B cell (primary cell): Measurements from ENCODE around the gene ARHGAP30. TPM values are rescaled to one million over a fixed set of nuclear protein-coding genes. Genes with fewer than 3 reads are reported as not detected.

Source experiments
- ATAC-seq: fragments of 200-7000 bp; cut with Tn5 transposase; one replicate; pipeline ENCODE4 v1.10.0; 2021; ENCODE audit warnings: low read depth, mild to moderate bottlenecking, moderate number of reproducible peaks, moderate library complexity
- CTCF ChIA-PET: fragments of 350-600 bp; sonication (Branson Sonifier 250); formaldehyde crosslinking; loops from one replicate; lab custom pipeline; 2021; ENCODE audit warnings: antibody characterized with exemption, inconsistent platforms; lab: Charles Lee
- POLR2A ChIA-PET: fragments of 350-600 bp; sonication (Branson Sonifier 250); formaldehyde crosslinking; loops from one replicate; lab custom pipeline; 2021; ENCODE audit warnings: antibody characterized with exemption; lab: Charles Lee
- DNase-seq: peaks from one replicate; pipeline ENCODE4 v3.0.0; 2013
- H2AFZ ChIP-seq: 2 replicates; pipeline ENCODE4 v1.6.1; 2012; ENCODE audit warnings: mild to moderate bottlenecking, low read depth, low read length; ENCODE audit not compliant: insufficient read depth, poor library complexity, severe bottlenecking
- H3K27ac ChIP-seq, 2 donors: 1 replicate in 1 of 2; 2 replicates in 1 of 2; pipeline ENCODE4 v1.5.1; 2012 to 2013; ENCODE audit warnings: low read length in 2 of 2, mild to moderate bottlenecking in 2 of 2, moderate library complexity in 1 of 2
- H3K27me3 ChIP-seq, 4 experiments: fragments of 200-600 bp in 1 of 4; sonication (generic) in 1 of 4; replicated peaks in 1 of 4; 1 replicate in 2 of 4; 2 replicates in 2 of 4; pipeline versions ENCODE4 v1.6.1 to v1.7.0; 2013 to 2016; ENCODE audit warnings: low read length in 3 of 4, mild to moderate bottlenecking in 2 of 4, mixed read lengths in 1 of 4, moderate library complexity in 1 of 4; ENCODE audit not compliant: insufficient read depth in 4 of 4, control insufficient read depth in 3 of 4; ENCODE audit errors: control extremely low read depth in 1 of 4
- H3K36me3 ChIP-seq, 2 experiments: replicated peaks in 1 of 2; 1 replicate in 1 of 2; 2 replicates in 1 of 2; pipeline versions ENCODE4 v1.6.1 to v1.7.1; 2013; ENCODE audit warnings: low read length in 1 of 2; ENCODE audit not compliant: insufficient read depth in 2 of 2, control insufficient read depth in 1 of 2; ENCODE audit errors: control extremely low read depth in 1 of 2, extremely low read depth in 1 of 2
- H3K4me1 ChIP-seq, 2 donors: fragments of 200-600 bp in 1 of 2; sonication (generic) in 1 of 2; 1 replicate in 1 of 2; 2 replicates in 1 of 2; pipeline versions ENCODE4 v1.5.1 to v1.6.1; 2013 to 2017; ENCODE audit warnings: low read length in 2 of 2; ENCODE audit not compliant: control insufficient read depth in 2 of 2, insufficient read depth in 2 of 2
- H3K4me2 ChIP-seq: replicated peaks from 2 replicates; pipeline ENCODE3; 2012; ENCODE audit warnings: mild to moderate bottlenecking, low read depth, low read length; ENCODE audit not compliant: poor library complexity, severe bottlenecking
- H3K4me3 ChIP-seq, 5 experiments: fragments of 200-600 bp in 1 of 5; sonication (generic) in 1 of 5; 1 replicate in 3 of 5; 2 replicates in 2 of 5; pipeline versions ENCODE4 v1.5.1 to v1.7.0; 2011 to 2016; ENCODE audit warnings: low read length in 4 of 5, mild to moderate bottlenecking in 4 of 5, low read depth in 2 of 5, control low read depth in 1 of 5, moderate library complexity in 1 of 5; ENCODE audit not compliant: insufficient read depth in 1 of 5; ENCODE audit errors: control extremely low read depth in 1 of 5, extremely low read depth in 1 of 5
- H3K79me2 ChIP-seq: fragments of 200-600 bp; sonication (generic); one replicate; pipeline ENCODE4 v1.6.0; 2016; ENCODE audit warnings: low read length; ENCODE audit not compliant: control insufficient read depth, insufficient read depth
- H3K9ac ChIP-seq: fragments of 200-600 bp; sonication (generic); 2 replicates; pipeline ENCODE4 v1.6.1; 2017; ENCODE audit warnings: mild to moderate bottlenecking, low read length, moderate library complexity
- H3K9me3 ChIP-seq, 3 donors: one replicate each; pipeline versions ENCODE4 v1.6.1 to v1.7.1; 2013; ENCODE audit warnings: low read length in 2 of 3; ENCODE audit not compliant: control insufficient read depth in 2 of 3, insufficient read depth in 1 of 3; ENCODE audit errors: control extremely low read depth in 1 of 3
- H4K20me1 ChIP-seq: 2 replicates; pipeline ENCODE4 v1.6.0; 2012; ENCODE audit warnings: mild to moderate bottlenecking, low read length; ENCODE audit not compliant: insufficient read depth, control insufficient read depth, poor library complexity, severe bottlenecking
- H3K27ac Mint-ChIP-seq: one replicate; pipeline ENCODE4 v1.8.0; 2021; ENCODE audit warnings: mixed read lengths
- H3K27me3 Mint-ChIP-seq: one replicate; pipeline ENCODE4 v1.8.0; 2021; ENCODE audit warnings: mixed read lengths
- H3K4me1 Mint-ChIP-seq: one replicate; pipeline ENCODE4 v1.8.0; 2021; ENCODE audit warnings: mixed read lengths
- H3K4me3 Mint-ChIP-seq: one replicate; pipeline ENCODE4 v1.8.0; 2021; ENCODE audit warnings: mixed read lengths
- H3K9me3 Mint-ChIP-seq: one replicate; pipeline ENCODE4 v1.8.0; 2022; ENCODE audit warnings: mixed read lengths; ENCODE audit not compliant: insufficient read depth
- CTCF ChIP-seq: fragments of 200-600 bp; IDR thresholded peaks from one replicate; pipeline ENCODE4 v1.8.0; 2022; ENCODE audit warnings: antibody characterized with exemption, mild to moderate bottlenecking
- EZH2 ChIP-seq: IDR thresholded peaks from 2 replicates; pipeline ENCODE4 v1.6.1; 2012; ENCODE audit warnings: borderline replicate concordance, low read depth, mild to moderate bottlenecking, moderate library complexity, low read length; ENCODE audit not compliant: insufficient read depth, poor library complexity, severe bottlenecking
- WGBS: methylation state at CpG from one replicate; pipeline ENCODE4 v1.1.5; 2013; ENCODE audit warnings: missing lambda C conversion rate; ENCODE audit not compliant: insufficient coverage; 5-methylcytosine and 5-hydroxymethylcytosine counted together
- intact Hi-C: fragments of 100-400 bp; cut with micrococcal nuclease; formaldehyde crosslinking; loops from one replicate; pipeline ENCODE4 v1.10.0; 2022
- polyA plus RNA-seq: library from polyadenylated mRNA; depleted of rRNA; stranded (reverse); fragments of >200 nt; gene quantifications from 2 replicates; pipeline ENCODE4 v1.2.3, GENCODE V29; 2012
- total RNA-seq, 2 donors: library from RNA; stranded (reverse); fragments of 120-200 nt in 1 of 2; gene quantifications; 1 replicate in 1 of 2; 2 replicates in 1 of 2; pipeline versions ENCODE4 v1.2.3 to v1.2.4, GENCODE V29; 2013 to 2022

The ARHGAP30 gene
- total and polyA plus RNA-seq, 2 donors (not counting 1 experiment from before 2014, with no cell fraction given) = 122 to 146 TPM

DNA sequence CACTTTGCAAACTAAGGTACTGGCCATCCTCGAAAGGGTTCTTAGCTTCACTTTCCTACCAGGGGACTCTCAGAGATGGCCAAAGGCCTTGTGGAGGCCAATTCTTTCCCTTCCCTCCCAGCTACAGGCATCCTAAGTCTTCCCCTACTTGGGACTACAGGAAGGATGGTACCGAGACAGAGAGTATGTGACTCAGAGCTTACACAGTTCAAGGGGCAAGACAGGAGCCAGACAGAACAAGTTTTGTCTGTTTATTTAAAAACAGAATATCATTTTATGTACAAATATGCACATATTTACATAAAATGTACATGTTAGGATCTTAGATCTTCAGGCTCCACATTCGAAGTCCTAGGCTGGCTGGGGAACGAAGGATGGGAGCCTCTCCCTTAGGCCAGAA is 1.1 kb upstream of the ARHGAP30 start:
- DNase-seq (no peak), ATAC-seq (no peak)
- ChIA-PET CTCF (interaction anchor here (0.8 to 8.9 kb wide), 23 partner anchors 8 to 315 kb away, joined by 3 to 142 read pairs (median 5); partner anchors contain the start of genes DEDD, F11R, ITLN2 and KLHDC9), POLR2A (interaction anchor here (0.6 to 6.8 kb wide), 5 partner anchors 25 to 81 kb away, joined by 3 to 108 read pairs (median 3); partner anchors contain the start of genes KLHDC9 and USF1)
- H3K4me2 ChIP-seq = no peak overlapping the region
- H2AFZ ChIP-seq = no peak overlapping the region
- Mint-ChIP-seq H3K27me3 (no peaks in the 10 kb centered on the region), H3K4me3 (no peak overlapping the region), H3K4me1 (peaks cover 44% of the 10 kb centered on the region), H3K9me3 (no peaks in the 10 kb centered on the region), H3K27ac (peak overlapping the region; percentile 83)
- peaks cover 64% of the 10 kb centered on the region for H3K79me2 ChIP-seq
- peaks cover 17% of the 10 kb centered on the region for H4K20me1 ChIP-seq
- H3K36me3 ChIP-seq = peaks cover 0 to 8% of the 10 kb centered on the region in 2 experiments
- intact Hi-C loops = no loop called here
- no peaks in the 10 kb centered on the region for H3K9me3 ChIP-seq
- no peak overlapping the region for H3K9ac ChIP-seq
- WGBS = no CpG with 5 or more reads among the region's 4 CpGs
- no peak overlapping the region for H3K4me3 ChIP-seq
- TF ChIP-seq CTCF = no peak
- no peak for TF ChIP-seq EZH2
- H3K27ac ChIP-seq = peak overlapping the region; percentile 95 to 96
- no peaks in the 10 kb centered on the region for H3K27me3 ChIP-seq
- peaks cover 30 to 46% of the 10 kb centered on the region in 2 donors for H3K4me1 ChIP-seq

- ChIA-PET CTCF (interaction anchor here (0.8 to 8.9 kb wide), 16 partner anchors 10 to 317 kb away, joined by 3 to 142 read pairs (median 5); partner anchors contain the start of genes DEDD, KLHDC9, TOMM40L and TSTD1), POLR2A (interaction anchor here (0.6 to 6.8 kb wide), 11 partner anchors 18 to 112 kb away, joined by 3 to 108 read pairs (median 7); partner anchors contain the start of genes DEDD, KLHDC9, TSTD1 and UFC1)
- Histone ChIP-seq H3K4me3 (peak overlapping the region; percentile 76 to 97 (median 91)), H3K27me3 (no peaks in the 10 kb centered on the region), H3K79me2 (peaks cover 78% of the 10 kb centered on the region), H3K9me3 (no peaks in the 10 kb centered on the region), H3K27ac (peak overlapping the region; percentile 95 to 96), H2AFZ (peak overlapping the region; percentile 65), H3K4me2 (peak overlapping the region; percentile 97), H3K36me3 (peaks cover 2 to 8% of the 10 kb centered on the region in 2 experiments), H3K4me1 (peaks cover 40 to 58% of the 10 kb centered on the region in 2 donors), H3K9ac (peak overlapping the region; percentile 92), H4K20me1 (peaks cover 29% of the 10 kb centered on the region)
- 0% methylated on average over 9 of the region's 9 CpGs for WGBS
- DNase-seq (no peak), ATAC-seq (no peak)
- no peaks in the 10 kb centered on the region for H3K9me3 Mint-ChIP-seq
- intact Hi-C loops = loop anchor here (1.0 to 5.0 kb wide), 3 partner anchors 29 to 84 kb away; partner anchors contain the start of genes DEDD, KLHDC9 and UFC1
- H3K4me1 Mint-ChIP-seq = peaks cover 52% of the 10 kb centered on the region
- H3K27me3 Mint-ChIP-seq = no peaks in the 10 kb centered on the region
- TF ChIP-seq CTCF (no peak), EZH2 (no peak)
- peak overlapping the region; percentile 98 for H3K27ac Mint-ChIP-seq
- peak overlapping the region; percentile 100 for H3K4me3 Mint-ChIP-seq
These were observed 450 bp downstream of the ARHGAP30 start for GRCh38 chr1:161069241-161069640.
